Panc1 (cell line): ENCODE data around the gene MRPS18A. TPM values are rescaled to one million over a fixed set of nuclear protein-coding genes. Genes with fewer than 3 reads are reported as not detected.

Experiments used
- ATAC-seq: fragments of 200-7000 bp; cut with Tn5 transposase; 2 replicates; pipeline ENCODE4 v1.9.1; 2020; ENCODE audit warnings: mild to moderate bottlenecking, moderate library complexity
- BruUV-seq: library from RNA; stranded (reverse); fragments of 400-500 nt; replicated peaks from 2 replicates; lab custom pipeline; 2021; lab: Mats Ljungman, UMichigan
- CTCF ChIA-PET: fragments of 300-600 bp; sonication (Branson Sonifier 250); formaldehyde crosslinking; loops from one replicate; lab custom pipeline; 2022; ENCODE audit warnings: antibody characterized with exemption; lab: Charles Lee
- POLR2A ChIA-PET: fragments of 300-600 bp; sonication (Branson Sonifier 250); formaldehyde crosslinking; loops from one replicate; lab custom pipeline; 2022; ENCODE audit warnings: antibody characterized with exemption; lab: Charles Lee
- DNase-seq: peaks from one replicate; pipeline ENCODE4 v3.0.0-alpha.2; 2010; ENCODE audit warnings: low read depth, low spot score
- H3K27ac ChIP-seq: 2 replicates; pipeline ENCODE4 v1.5.1; 2011; ENCODE audit warnings: mild to moderate bottlenecking, low read length, inconsistent platforms
- H3K27me3 ChIP-seq: fragments of 200-500 bp; sonication (Bioruptor generic); 2 replicates; pipeline ENCODE4 v1.6.0; 2014; ENCODE audit warnings: low read length, inconsistent platforms; ENCODE audit not compliant: control insufficient read depth, insufficient read depth
- H3K36me3 ChIP-seq: fragments of 200-500 bp; sonication (Bioruptor generic); 2 replicates; pipeline ENCODE4 v1.5.1; 2014; ENCODE audit warnings: inconsistent platforms, mild to moderate bottlenecking, low read length, moderate library complexity; ENCODE audit not compliant: control insufficient read depth, insufficient read depth
- H3K4me1 ChIP-seq: 2 replicates; pipeline ENCODE4 v1.5.1; 2011; ENCODE audit warnings: inconsistent platforms, mild to moderate bottlenecking, low read length, moderate library complexity; ENCODE audit not compliant: control insufficient read depth, insufficient read depth
- H3K4me3 ChIP-seq, 2 experiments: 2 replicates each; pipeline ENCODE4 v1.5.1; 2011 to 2012; ENCODE audit warnings: low read depth in 2 of 2, low read length in 2 of 2, mild to moderate bottlenecking in 2 of 2, inconsistent platforms in 1 of 2, moderate library complexity in 1 of 2
- H3K9me3 ChIP-seq: fragments of 200-500 bp; sonication (Bioruptor generic); 2 replicates; pipeline ENCODE4 v1.5.1; 2014; ENCODE audit warnings: low read depth, mild to moderate bottlenecking, inconsistent platforms, low read length, moderate library complexity; ENCODE audit not compliant: control insufficient read depth, insufficient read depth
- POLR2AphosphoS5 ChIP-seq: IDR thresholded peaks from 2 replicates; pipeline ENCODE4 v1.6.1; 2012; ENCODE audit warnings: mild to moderate bottlenecking, low read depth, low read length, moderate library complexity
- SIN3A ChIP-seq: IDR thresholded peaks from 2 replicates; pipeline ENCODE4 v1.6.1; 2012; ENCODE audit warnings: low read depth, mild to moderate bottlenecking, low read length, moderate library complexity, borderline replicate concordance; ENCODE audit not compliant: insufficient read depth
- TCF7L2 ChIP-seq: IDR thresholded peaks from 2 replicates; pipeline ENCODE4 v1.6.1; 2011; ENCODE audit warnings: mild to moderate bottlenecking, low read depth, low read length, inconsistent platforms
- in situ Hi-C: cut with HindIII; loops from 2 replicates; pipeline ENCODE4 v1.10.0; 2016; ENCODE audit warnings: low sequenced_read_pairs, low pct_unique_long_range_greater_than_20kb
- intact Hi-C: fragments of 100-400 bp; cut with micrococcal nuclease; formaldehyde crosslinking; loops from one replicate; pipeline ENCODE4 v1.10.0; 2022; ENCODE audit not compliant: unreplicated experiment
- total RNA-seq: library from RNA; stranded (reverse); gene quantifications from one replicate; pipeline ENCODE4 v1.2.1, GENCODE V29; 2021; ENCODE audit not compliant: unreplicated experiment
- TF ChIP-seq, protein P1 (sequence below), 2 experiments: IDR thresholded peaks; 2 replicates each; pipeline ENCODE4 v1.6.1; 2011 to 2012; ENCODE audit warnings: low read depth in 2 of 2, control low read depth in 1 of 2, low read length in 1 of 2, mild to moderate bottlenecking in 1 of 2, moderate library complexity in 1 of 2; ENCODE audit not compliant: insufficient read depth in 1 of 2
- TF ChIP-seq, protein P2 (sequence below): fragments of 450-650 bp; IDR thresholded peaks from 2 replicates; pipeline ENCODE4 v1.5.1; 2017; ENCODE audit warnings: mild to moderate bottlenecking

Gene MRPS18A
- total RNA-seq, 1 experiment from 2014 or later, result 45.8 TPM

DNA sequence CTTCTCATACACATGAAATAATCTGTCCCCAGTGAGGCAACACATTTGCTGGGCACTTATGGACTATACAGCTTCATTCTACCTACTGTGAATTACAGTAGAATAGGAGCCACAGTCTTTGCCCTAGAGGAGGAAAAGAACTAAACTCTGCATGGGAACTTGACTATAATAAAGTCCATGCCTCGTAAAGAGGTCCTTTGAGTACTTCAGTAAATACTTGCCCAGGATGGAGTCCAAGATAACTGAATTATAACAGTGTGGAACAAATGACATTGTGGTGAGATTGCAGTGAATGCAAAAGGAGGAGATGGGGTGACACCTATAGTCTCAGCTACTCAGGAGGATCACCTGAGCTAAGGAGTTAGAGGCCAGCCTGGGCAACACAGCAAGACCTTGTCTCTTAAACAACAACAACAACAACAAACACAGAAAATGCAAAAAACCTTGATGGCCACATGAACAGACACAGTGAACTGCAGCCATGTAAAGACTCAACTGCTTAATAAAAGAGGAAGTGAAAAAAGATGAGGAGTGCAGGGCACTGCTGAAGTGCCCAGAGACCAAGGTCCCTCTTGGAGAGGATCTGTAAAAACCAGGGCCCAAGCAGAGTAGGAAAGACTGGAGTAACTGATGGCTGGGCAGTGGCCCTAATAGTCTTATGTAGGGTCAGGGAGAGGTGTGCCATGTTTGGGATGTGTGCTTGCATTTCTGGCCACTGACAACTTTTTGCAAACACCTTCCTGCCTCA is 3.7 kb downstream of the MRPS18A start:
- Histone ChIP-seq H3K27ac (no peak overlapping the region), H3K27me3 (no peaks in the 10 kb centered on the region), H3K4me3 (no peak overlapping the region), H3K36me3 (peaks cover 7% of the 10 kb centered on the region; the same call in 1 of the 2 replicates), H3K9me3 (no peaks in the 10 kb centered on the region), H3K4me1 (peaks cover 12% of the 10 kb centered on the region)
- TF ChIP-seq TCF7L2, result no peak
- TF ChIP-seq, protein P1, sequence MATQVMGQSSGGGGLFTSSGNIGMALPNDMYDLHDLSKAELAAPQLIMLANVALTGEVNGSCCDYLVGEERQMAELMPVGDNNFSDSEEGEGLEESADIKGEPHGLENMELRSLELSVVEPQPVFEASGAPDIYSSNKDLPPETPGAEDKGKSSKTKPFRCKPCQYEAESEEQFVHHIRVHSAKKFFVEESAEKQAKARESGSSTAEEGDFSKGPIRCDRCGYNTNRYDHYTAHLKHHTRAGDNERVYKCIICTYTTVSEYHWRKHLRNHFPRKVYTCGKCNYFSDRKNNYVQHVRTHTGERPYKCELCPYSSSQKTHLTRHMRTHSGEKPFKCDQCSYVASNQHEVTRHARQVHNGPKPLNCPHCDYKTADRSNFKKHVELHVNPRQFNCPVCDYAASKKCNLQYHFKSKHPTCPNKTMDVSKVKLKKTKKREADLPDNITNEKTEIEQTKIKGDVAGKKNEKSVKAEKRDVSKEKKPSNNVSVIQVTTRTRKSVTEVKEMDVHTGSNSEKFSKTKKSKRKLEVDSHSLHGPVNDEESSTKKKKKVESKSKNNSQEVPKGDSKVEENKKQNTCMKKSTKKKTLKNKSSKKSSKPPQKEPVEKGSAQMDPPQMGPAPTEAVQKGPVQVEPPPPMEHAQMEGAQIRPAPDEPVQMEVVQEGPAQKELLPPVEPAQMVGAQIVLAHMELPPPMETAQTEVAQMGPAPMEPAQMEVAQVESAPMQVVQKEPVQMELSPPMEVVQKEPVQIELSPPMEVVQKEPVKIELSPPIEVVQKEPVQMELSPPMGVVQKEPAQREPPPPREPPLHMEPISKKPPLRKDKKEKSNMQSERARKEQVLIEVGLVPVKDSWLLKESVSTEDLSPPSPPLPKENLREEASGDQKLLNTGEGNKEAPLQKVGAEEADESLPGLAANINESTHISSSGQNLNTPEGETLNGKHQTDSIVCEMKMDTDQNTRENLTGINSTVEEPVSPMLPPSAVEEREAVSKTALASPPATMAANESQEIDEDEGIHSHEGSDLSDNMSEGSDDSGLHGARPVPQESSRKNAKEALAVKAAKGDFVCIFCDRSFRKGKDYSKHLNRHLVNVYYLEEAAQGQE (IDR thresholded peaks at IDR 0.05; ENCODE audit: insufficient read depth in 1 of 2, low read depth in 2 of 2, low read length in 1 of 2), result no peak
- no peak for TF ChIP-seq SIN3A
- TF ChIP-seq, protein P2, sequence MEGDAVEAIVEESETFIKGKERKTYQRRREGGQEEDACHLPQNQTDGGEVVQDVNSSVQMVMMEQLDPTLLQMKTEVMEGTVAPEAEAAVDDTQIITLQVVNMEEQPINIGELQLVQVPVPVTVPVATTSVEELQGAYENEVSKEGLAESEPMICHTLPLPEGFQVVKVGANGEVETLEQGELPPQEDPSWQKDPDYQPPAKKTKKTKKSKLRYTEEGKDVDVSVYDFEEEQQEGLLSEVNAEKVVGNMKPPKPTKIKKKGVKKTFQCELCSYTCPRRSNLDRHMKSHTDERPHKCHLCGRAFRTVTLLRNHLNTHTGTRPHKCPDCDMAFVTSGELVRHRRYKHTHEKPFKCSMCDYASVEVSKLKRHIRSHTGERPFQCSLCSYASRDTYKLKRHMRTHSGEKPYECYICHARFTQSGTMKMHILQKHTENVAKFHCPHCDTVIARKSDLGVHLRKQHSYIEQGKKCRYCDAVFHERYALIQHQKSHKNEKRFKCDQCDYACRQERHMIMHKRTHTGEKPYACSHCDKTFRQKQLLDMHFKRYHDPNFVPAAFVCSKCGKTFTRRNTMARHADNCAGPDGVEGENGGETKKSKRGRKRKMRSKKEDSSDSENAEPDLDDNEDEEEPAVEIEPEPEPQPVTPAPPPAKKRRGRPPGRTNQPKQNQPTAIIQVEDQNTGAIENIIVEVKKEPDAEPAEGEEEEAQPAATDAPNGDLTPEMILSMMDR, result no peak
- no peak for TF ChIP-seq POLR2AphosphoS5
- BruUV-seq, result no TSS peak
- in situ Hi-C loops, result no loop called here
- no peak for DNase-seq
- POLR2A ChIA-PET, result interaction anchor here (0.6 kb wide), 1 partner anchor 86 kb away, joined by 5 read pairs; no protein-coding TSS in a partner anchor
- CTCF ChIA-PET, result no interaction called here
- ATAC-seq, result no peak
- intact Hi-C loops, result no loop called here

DNA sequence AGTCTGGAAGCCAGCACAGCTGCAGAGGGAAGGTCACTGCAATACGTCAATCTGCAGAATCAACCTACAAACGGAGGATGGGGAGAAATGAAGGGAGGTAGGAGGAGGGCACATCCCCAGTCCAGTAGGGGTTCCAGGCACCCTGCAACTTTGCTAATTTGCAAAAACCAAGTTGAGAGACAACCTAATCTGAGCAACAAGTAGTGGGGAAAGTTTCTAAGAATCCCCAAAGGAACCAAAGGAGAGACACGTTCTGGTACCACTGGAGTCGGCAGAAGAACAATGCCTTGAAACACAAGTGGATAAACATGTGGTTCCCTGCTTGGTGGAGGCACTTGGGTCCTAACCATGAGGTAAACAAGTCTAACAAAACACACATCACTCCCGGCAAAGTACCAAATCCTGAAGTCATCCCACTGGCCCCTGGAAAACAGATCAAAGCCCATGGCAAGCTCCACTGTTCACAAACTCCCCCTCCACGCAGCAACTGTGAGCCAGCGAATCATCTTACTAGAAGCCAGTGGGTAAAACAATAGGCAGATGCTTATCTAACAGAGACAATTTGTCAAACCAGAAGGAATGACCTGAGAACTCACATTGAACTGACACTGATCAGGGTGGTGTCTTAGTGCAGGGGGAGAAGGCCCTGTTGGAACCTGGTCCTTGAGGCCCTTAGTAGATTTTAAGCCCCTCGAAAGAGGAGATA is 4.7 kb downstream of the MRPS18A start:
- Histone ChIP-seq H3K4me3 (no peak overlapping the region), H3K27ac (no peak overlapping the region), H3K9me3 (no peaks in the 10 kb centered on the region), H3K36me3 (peaks cover 10% of the 10 kb centered on the region; the same call in 1 of the 2 replicates), H3K4me1 (peaks cover 9% of the 10 kb centered on the region), H3K27me3 (no peaks in the 10 kb centered on the region)
- ATAC-seq (no peak), DNase-seq (no peak)
- intact Hi-C loops (no loop called here), in situ Hi-C loops (no loop called here)
- no TSS peak for BruUV-seq
- TF ChIP-seq SIN3A (no peak), TCF7L2 (no peak), POLR2AphosphoS5 (no peak)
- TF ChIP-seq, protein P2, result no peak
- TF ChIP-seq, protein P1 (IDR thresholded peaks at IDR 0.05; ENCODE audit: insufficient read depth in 1 of 2, low read depth in 2 of 2, low read length in 1 of 2), result no peak
- ChIA-PET POLR2A (interaction anchor here (0.6 kb wide), 1 partner anchor 87 kb away, joined by 5 read pairs; no protein-coding TSS in a partner anchor), CTCF (no interaction called here)
